ENCODE results near the gene G0S2. TPM values are rescaled to one million over a fixed set of nuclear protein-coding genes. Genes with fewer than 3 reads are reported as not detected.
A peak's percentile ranks its signal among the peaks of the same experiment; 100 is the strongest.

Gene G0S2
- total and polyA plus RNA-seq, 10 of the 15 experiments (the other 5 are each of a cell fraction or from before 2014, with no cell fraction given): 0.07 to 0.51 (median 0.23) TPM

GRCh38 chr1:209723756-209724693 lies 48.8 kb downstream of the G0S2 start (continued):
- TF ChIP-seq HSF1 (IDR thresholded peaks at IDR 0.05; ENCODE audit: low read depth, low read length): no peak
- TF ChIP-seq IRF4 (IDR thresholded peaks at IDR 0.05; ENCODE audit: low read depth, low read length): peak; percentile 67; the same call in 1 of the 2 replicates
- no peak for TF ChIP-seq ZBTB33 (IDR thresholded peaks at IDR 0.05)
- no peak for TF ChIP-seq HCFC1 (IDR thresholded peaks at IDR 0.05; ENCODE audit: low read length)
- TF ChIP-seq BRCA1 (IDR thresholded peaks at IDR 0.05; ENCODE audit: low read depth, low read length): no peak
- no peak for TF ChIP-seq CBX5 (IDR thresholded peaks at IDR 0.05; ENCODE audit: low read depth)
- TF ChIP-seq EP300 (IDR thresholded peaks at IDR 0.05; ENCODE audit: borderline replicate concordance in 1 of 2, control insufficient read depth in 1 of 2, low read depth in 2 of 2, low read length in 2 of 2): no peak; a peak in 1 of 4 replicates
- TF ChIP-seq EGR1 (IDR thresholded peaks at IDR 0.05; ENCODE audit: borderline replicate concordance in 1 of 2, low read depth in 2 of 2, low read length in 2 of 2): no peak
- no peak for TF ChIP-seq USF1 (IDR thresholded peaks at IDR 0.05; ENCODE audit: borderline replicate concordance, extremely low read length, insufficient read depth, low read depth, low read length)
- TF ChIP-seq NRF1 (conservative IDR thresholded peaks at IDR 0.05; ENCODE audit: low read depth, low read length): no peak
- no peak for TF ChIP-seq PBX3 (IDR thresholded peaks at IDR 0.05; ENCODE audit: insufficient replicate concordance, low read depth, low read length)
- TF ChIP-seq NBN (IDR thresholded peaks at IDR 0.05): no peak
- no peak for TF ChIP-seq MYB (IDR thresholded peaks at IDR 0.05; ENCODE audit: borderline replicate concordance, low read depth, low read length)
- no peak for TF ChIP-seq PRDM15 (CRISPR knock-in tag; IDR thresholded peaks at IDR 0.05)
- TF ChIP-seq MEF2B (IDR thresholded peaks at IDR 0.05; ENCODE audit: partially characterized antibody, poor library complexity, severe bottlenecking): no peak
- TF ChIP-seq TCF7 (IDR thresholded peaks at IDR 0.05; ENCODE audit: borderline replicate concordance): peak; percentile 80; the same call in 1 of the 2 replicates
- no peak for TF ChIP-seq ELK1 (IDR thresholded peaks at IDR 0.05; ENCODE audit: low read depth, low read length)

All from GM12878 (cell line).